B cell (primary cell): ENCODE data around the gene TRABD. TPM values are rescaled to one million over a fixed set of nuclear protein-coding genes. Genes with fewer than 3 reads are reported as not detected.

ENCODE experiments used
- ATAC-seq: fragments of 200-7000 bp; cut with Tn5 transposase; one replicate; pipeline ENCODE4 v1.10.0; 2021; ENCODE audit warnings: low read depth, mild to moderate bottlenecking, moderate number of reproducible peaks, moderate library complexity
- CTCF ChIA-PET: fragments of 350-600 bp; sonication (Branson Sonifier 250); formaldehyde crosslinking; loops from one replicate; lab custom pipeline; 2021; ENCODE audit warnings: antibody characterized with exemption, inconsistent platforms; lab: Charles Lee
- POLR2A ChIA-PET: fragments of 350-600 bp; sonication (Branson Sonifier 250); formaldehyde crosslinking; loops from one replicate; lab custom pipeline; 2021; ENCODE audit warnings: antibody characterized with exemption; lab: Charles Lee
- DNase-seq: peaks from one replicate; pipeline ENCODE4 v3.0.0; 2013
- H2AFZ ChIP-seq: 2 replicates; pipeline ENCODE4 v1.6.1; 2012; ENCODE audit warnings: mild to moderate bottlenecking, low read depth, low read length; ENCODE audit not compliant: insufficient read depth, poor library complexity, severe bottlenecking
- H3K27ac ChIP-seq, 2 donors: 1 replicate in 1 of 2; 2 replicates in 1 of 2; pipeline ENCODE4 v1.5.1; 2012 to 2013; ENCODE audit warnings: low read length in 2 of 2, mild to moderate bottlenecking in 2 of 2, moderate library complexity in 1 of 2
- H3K27me3 ChIP-seq, 4 experiments: fragments of 200-600 bp in 1 of 4; sonication (generic) in 1 of 4; replicated peaks in 1 of 4; 1 replicate in 2 of 4; 2 replicates in 2 of 4; pipeline versions ENCODE4 v1.6.1 to v1.7.0; 2013 to 2016; ENCODE audit warnings: low read length in 3 of 4, mild to moderate bottlenecking in 2 of 4, mixed read lengths in 1 of 4, moderate library complexity in 1 of 4; ENCODE audit not compliant: insufficient read depth in 4 of 4, control insufficient read depth in 3 of 4; ENCODE audit errors: control extremely low read depth in 1 of 4
- H3K36me3 ChIP-seq, 2 experiments: replicated peaks in 1 of 2; 1 replicate in 1 of 2; 2 replicates in 1 of 2; pipeline versions ENCODE4 v1.6.1 to v1.7.1; 2013; ENCODE audit warnings: low read length in 1 of 2; ENCODE audit not compliant: insufficient read depth in 2 of 2, control insufficient read depth in 1 of 2; ENCODE audit errors: control extremely low read depth in 1 of 2, extremely low read depth in 1 of 2
- H3K4me1 ChIP-seq, 2 donors: fragments of 200-600 bp in 1 of 2; sonication (generic) in 1 of 2; 1 replicate in 1 of 2; 2 replicates in 1 of 2; pipeline versions ENCODE4 v1.5.1 to v1.6.1; 2013 to 2017; ENCODE audit warnings: low read length in 2 of 2; ENCODE audit not compliant: control insufficient read depth in 2 of 2, insufficient read depth in 2 of 2
- H3K4me2 ChIP-seq: replicated peaks from 2 replicates; pipeline ENCODE3; 2012; ENCODE audit warnings: mild to moderate bottlenecking, low read depth, low read length; ENCODE audit not compliant: poor library complexity, severe bottlenecking
- H3K4me3 ChIP-seq, 5 experiments: fragments of 200-600 bp in 1 of 5; sonication (generic) in 1 of 5; 1 replicate in 3 of 5; 2 replicates in 2 of 5; pipeline versions ENCODE4 v1.5.1 to v1.7.0; 2011 to 2016; ENCODE audit warnings: low read length in 4 of 5, mild to moderate bottlenecking in 4 of 5, low read depth in 2 of 5, control low read depth in 1 of 5, moderate library complexity in 1 of 5; ENCODE audit not compliant: insufficient read depth in 1 of 5; ENCODE audit errors: control extremely low read depth in 1 of 5, extremely low read depth in 1 of 5
- H3K79me2 ChIP-seq: fragments of 200-600 bp; sonication (generic); one replicate; pipeline ENCODE4 v1.6.0; 2016; ENCODE audit warnings: low read length; ENCODE audit not compliant: control insufficient read depth, insufficient read depth
- H3K9ac ChIP-seq: fragments of 200-600 bp; sonication (generic); 2 replicates; pipeline ENCODE4 v1.6.1; 2017; ENCODE audit warnings: mild to moderate bottlenecking, low read length, moderate library complexity
- H3K9me3 ChIP-seq, 3 donors: one replicate each; pipeline versions ENCODE4 v1.6.1 to v1.7.1; 2013; ENCODE audit warnings: low read length in 2 of 3; ENCODE audit not compliant: control insufficient read depth in 2 of 3, insufficient read depth in 1 of 3; ENCODE audit errors: control extremely low read depth in 1 of 3
- H4K20me1 ChIP-seq: 2 replicates; pipeline ENCODE4 v1.6.0; 2012; ENCODE audit warnings: mild to moderate bottlenecking, low read length; ENCODE audit not compliant: insufficient read depth, control insufficient read depth, poor library complexity, severe bottlenecking
- H3K27ac Mint-ChIP-seq: one replicate; pipeline ENCODE4 v1.8.0; 2021; ENCODE audit warnings: mixed read lengths
- H3K27me3 Mint-ChIP-seq: one replicate; pipeline ENCODE4 v1.8.0; 2021; ENCODE audit warnings: mixed read lengths
- H3K4me1 Mint-ChIP-seq: one replicate; pipeline ENCODE4 v1.8.0; 2021; ENCODE audit warnings: mixed read lengths
- H3K4me3 Mint-ChIP-seq: one replicate; pipeline ENCODE4 v1.8.0; 2021; ENCODE audit warnings: mixed read lengths
- H3K9me3 Mint-ChIP-seq: one replicate; pipeline ENCODE4 v1.8.0; 2022; ENCODE audit warnings: mixed read lengths; ENCODE audit not compliant: insufficient read depth
- CTCF ChIP-seq: fragments of 200-600 bp; IDR thresholded peaks from one replicate; pipeline ENCODE4 v1.8.0; 2022; ENCODE audit warnings: antibody characterized with exemption, mild to moderate bottlenecking
- EZH2 ChIP-seq: IDR thresholded peaks from 2 replicates; pipeline ENCODE4 v1.6.1; 2012; ENCODE audit warnings: borderline replicate concordance, low read depth, mild to moderate bottlenecking, moderate library complexity, low read length; ENCODE audit not compliant: insufficient read depth, poor library complexity, severe bottlenecking
- WGBS: methylation state at CpG from one replicate; pipeline ENCODE4 v1.1.5; 2013; ENCODE audit warnings: missing lambda C conversion rate; ENCODE audit not compliant: insufficient coverage; 5-methylcytosine and 5-hydroxymethylcytosine counted together
- intact Hi-C: fragments of 100-400 bp; cut with micrococcal nuclease; formaldehyde crosslinking; loops from one replicate; pipeline ENCODE4 v1.10.0; 2022
- polyA plus RNA-seq: library from polyadenylated mRNA; depleted of rRNA; stranded (reverse); fragments of >200 nt; gene quantifications from 2 replicates; pipeline ENCODE4 v1.2.3, GENCODE V29; 2012
- total RNA-seq, 2 donors: library from RNA; stranded (reverse); fragments of 120-200 nt in 1 of 2; gene quantifications; 1 replicate in 1 of 2; 2 replicates in 1 of 2; pipeline versions ENCODE4 v1.2.3 to v1.2.4, GENCODE V29; 2013 to 2022

TRABD gene
- total and polyA plus RNA-seq, 2 donors (not counting 1 experiment from before 2014, with no cell fraction given), result 164 to 200 TPM

- POLR2A ChIA-PET, result interaction anchor here (0.6 kb wide), 1 partner anchor 59 kb away, joined by 5 read pairs; the partner anchor contains the start of gene PLXNB2
- intact Hi-C loops, result no loop called here
Observed at GRCh38 chr22:50248196-50249081, 62.7 kb downstream of the TRABD start.

More at GRCh38 chr22:50248196-50249081, 62.7 kb downstream of the TRABD start:
- Histone ChIP-seq H3K79me2 (peaks cover 42% of the 10 kb centered on the region), H3K4me2 (no peak overlapping the region), H3K27me3 (no peaks in the 10 kb centered on the region), H3K27ac (no peak overlapping the region), H4K20me1 (peaks cover 51% of the 10 kb centered on the region), H3K4me3 (no peak overlapping the region), H3K9ac (no peak overlapping the region), H2AFZ (no peak overlapping the region), H3K36me3 (peaks cover 0 to 29% of the 10 kb centered on the region in 2 experiments), H3K4me1 (peaks cover 27 to 61% of the 10 kb centered on the region in 2 donors), H3K9me3 (no peaks in the 10 kb centered on the region)
- Mint-ChIP-seq H3K9me3 (no peaks in the 10 kb centered on the region), H3K27ac (no peak overlapping the region), H3K4me1 (peaks cover 39% of the 10 kb centered on the region), H3K4me3 (no peak overlapping the region), H3K27me3 (no peaks in the 10 kb centered on the region)
- ATAC-seq, result no peak
- no peak for DNase-seq
- CTCF ChIA-PET, result no interaction called here
- TF ChIP-seq EZH2 (no peak), CTCF (no peak)
- 96% methylated on average over 28 of the region's 29 CpGs for WGBS

Other genes starting within 250 kb of the TRABD start
- 127 and 128 TPM in 2 replicates for gene PIM3, start 225.1 kb upstream of the TRABD start, total RNA-seq
- gene PIM3, start 225.1 kb upstream of the TRABD start, polyA plus RNA-seq, result 74.6 and 331 TPM in 2 replicates
- 0.10 TPM in 2 replicates for gene IL17REL, start 173.1 kb upstream of the TRABD start, total RNA-seq
- 0.09 and 0.12 TPM in 2 replicates for gene IL17REL, start 173.1 kb upstream of the TRABD start, polyA plus RNA-seq
- not detected in 2 replicates for gene TTLL8, start 127.6 kb upstream of the TRABD start, total RNA-seq
- gene TTLL8, start 127.6 kb upstream of the TRABD start, polyA plus RNA-seq, result not detected in 2 replicates
- gene MLC1, start 100.5 kb upstream of the TRABD start, total RNA-seq, result not detected in 2 replicates
- gene MLC1, start 100.5 kb upstream of the TRABD start, polyA plus RNA-seq, result 0.27 and 0.34 TPM in 2 replicates
- gene MOV10L1, start 95.9 kb upstream of the TRABD start, total RNA-seq, result not detected in 2 replicates
- not detected in 2 replicates for gene MOV10L1, start 95.9 kb upstream of the TRABD start, polyA plus RNA-seq
- gene PANX2, start 15.2 kb upstream of the TRABD start, total RNA-seq, result 0.53 and 0.59 TPM in 2 replicates
- gene PANX2, start 15.2 kb upstream of the TRABD start, polyA plus RNA-seq, result 0.04 and 0.14 TPM in 2 replicates
- 73.0 and 74.6 TPM in 2 replicates for gene SELENOO, start 15.1 kb downstream of the TRABD start, total RNA-seq
- gene SELENOO, start 15.1 kb downstream of the TRABD start, polyA plus RNA-seq, result 62.1 and 68.8 TPM in 2 replicates
- gene TUBGCP6, start 59.1 kb downstream of the TRABD start, total RNA-seq, result 137 and 139 TPM in 2 replicates
- 174 and 178 TPM in 2 replicates for gene TUBGCP6, start 59.1 kb downstream of the TRABD start, polyA plus RNA-seq
- 120 and 136 TPM in 2 replicates for gene HDAC10, start 65.4 kb downstream of the TRABD start, total RNA-seq
- 187 and 241 TPM in 2 replicates for gene HDAC10, start 65.4 kb downstream of the TRABD start, polyA plus RNA-seq
- gene MAPK12, start 75.8 kb downstream of the TRABD start, total RNA-seq, result 5.3 and 6.5 TPM in 2 replicates
- gene MAPK12, start 75.8 kb downstream of the TRABD start, polyA plus RNA-seq, result 7.5 and 7.8 TPM in 2 replicates
- 8.1 and 9.8 TPM in 2 replicates for gene MAPK11, start 84.5 kb downstream of the TRABD start, total RNA-seq
- gene MAPK11, start 84.5 kb downstream of the TRABD start, polyA plus RNA-seq, result 7.8 and 9.9 TPM in 2 replicates
- gene PLXNB2, start 121.7 kb downstream of the TRABD start, total RNA-seq, result 30.3 and 31.4 TPM in 2 replicates
- gene PLXNB2, start 121.7 kb downstream of the TRABD start, polyA plus RNA-seq, result 5.2 and 5.9 TPM in 2 replicates
- gene DENND6B, start 141.1 kb downstream of the TRABD start, total RNA-seq, result 10.3 and 10.6 TPM in 2 replicates
- 2.8 and 3.6 TPM in 2 replicates for gene DENND6B, start 141.1 kb downstream of the TRABD start, polyA plus RNA-seq
- 98.7 and 101 TPM in 2 replicates for gene PPP6R2, start 157.4 kb downstream of the TRABD start, total RNA-seq
- 91.4 TPM in 2 replicates for gene PPP6R2, start 157.4 kb downstream of the TRABD start, polyA plus RNA-seq